CD4-positive, CD25-positive, alpha-beta regulatory T cell (primary cell): ENCODE data around the gene PLA2G5. TPM values are rescaled to one million over a fixed set of nuclear protein-coding genes. Genes with fewer than 3 reads are reported as not detected.

Source experiments
- ATAC-seq, 2 donors: fragments of 150-1000 bp; cut with Tn5 transposase; one replicate each; pipeline ENCODE4 v1.10.0; 2021; ENCODE audit warnings: low read depth in 2 of 2, moderate number of reproducible peaks in 2 of 2, moderate library complexity in 1 of 2
- DNase-seq, 3 donors: peaks; one replicate each; pipeline versions ENCODE4 v3.0.0 to v3.0.0-alpha.2; 2012 to 2022; ENCODE audit warnings: mixed read lengths in 1 of 3
- H3K27ac ChIP-seq: one replicate; pipeline ENCODE4 v1.7.0; 2013; ENCODE audit warnings: mild to moderate bottlenecking, low read length; ENCODE audit not compliant: insufficient read depth, poor library complexity, severe bottlenecking
- H3K27me3 ChIP-seq: one replicate; pipeline ENCODE4 v1.7.0; 2013; ENCODE audit warnings: low read length; ENCODE audit not compliant: control insufficient read depth, insufficient read depth
- H3K36me3 ChIP-seq: one replicate; pipeline ENCODE4 v1.7.0; 2013; ENCODE audit warnings: mild to moderate bottlenecking, low read length, moderate library complexity; ENCODE audit not compliant: control insufficient read depth, insufficient read depth
- H3K4me1 ChIP-seq: 2 replicates; pipeline ENCODE4 v1.7.0; 2013; ENCODE audit warnings: mild to moderate bottlenecking, low read length; ENCODE audit not compliant: insufficient read depth, control insufficient read depth, poor library complexity, severe bottlenecking
- H3K4me3 ChIP-seq: one replicate; pipeline ENCODE4 v1.7.0; 2013; ENCODE audit warnings: low read depth, mild to moderate bottlenecking, low read length, moderate library complexity
- H3K9me3 ChIP-seq, 2 experiments: 1 replicate in 1 of 2; 2 replicates in 1 of 2; pipeline ENCODE4 v1.7.0; 2013; ENCODE audit warnings: low read length in 2 of 2, mild to moderate bottlenecking in 1 of 2, moderate library complexity in 1 of 2; ENCODE audit not compliant: control insufficient read depth in 2 of 2
- H3K27ac Mint-ChIP-seq, 3 donors: one replicate each; pipeline ENCODE4 v1.8.0; 2020 to 2022; ENCODE audit warnings: mild to moderate bottlenecking in 3 of 3, mixed read lengths in 3 of 3, moderate library complexity in 2 of 3
- H3K27me3 Mint-ChIP-seq: one replicate; pipeline ENCODE4 v1.8.0; 2022; ENCODE audit warnings: mild to moderate bottlenecking, mixed read lengths
- H3K36me3 Mint-ChIP-seq: one replicate; pipeline ENCODE4 v1.8.0; 2020; ENCODE audit warnings: mixed read lengths
- H3K4me1 Mint-ChIP-seq, 4 donors: one replicate each; pipeline ENCODE4 v1.8.0; 2020 to 2022; ENCODE audit warnings: mixed read lengths in 4 of 4, mild to moderate bottlenecking in 1 of 4
- H3K4me3 Mint-ChIP-seq, 4 donors: one replicate each; pipeline ENCODE4 v1.8.0; 2020 to 2022; ENCODE audit warnings: mild to moderate bottlenecking in 4 of 4, mixed read lengths in 4 of 4, moderate library complexity in 3 of 4
- H3K9me3 Mint-ChIP-seq, 7 donors: one replicate each; pipeline ENCODE4 v1.8.0; 2020 to 2022; ENCODE audit warnings: mixed read lengths in 7 of 7, mild to moderate bottlenecking in 3 of 7, moderate library complexity in 2 of 7
- polyA plus RNA-seq, 4 donors: library from polyadenylated mRNA; unstranded; fragments of 300-500 nt; fragmentation: Illumina TruSeq; gene quantifications; one replicate each; pipeline ENCODE4 v1.2.3, GENCODE V29; 2021
- total RNA-seq: library from RNA; stranded (reverse); gene quantifications from one replicate; pipeline ENCODE4 v1.2.3, GENCODE V29; 2022

Gene PLA2G5
- total and polyA plus RNA-seq, 5 donors from 2014 or later: not detected

DNA sequence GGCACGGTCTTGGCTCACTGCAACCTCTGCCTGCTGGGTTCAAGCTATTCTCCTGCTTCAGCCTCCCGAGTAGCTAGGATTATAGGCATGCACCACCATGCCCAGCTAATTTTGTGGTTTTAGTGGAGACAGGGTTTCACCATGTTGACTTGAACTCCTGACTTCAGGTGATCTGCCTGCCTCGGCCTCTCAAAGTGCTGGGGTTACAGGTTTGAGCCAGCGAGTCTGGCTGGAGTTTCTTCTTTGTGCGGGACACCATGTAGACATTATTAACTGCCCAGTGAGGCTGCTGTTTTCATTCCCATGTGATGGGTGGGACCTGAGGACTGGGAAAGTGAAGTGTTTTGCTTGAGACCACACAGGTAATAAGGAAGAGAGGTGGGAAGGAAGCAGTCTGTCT is 23.3 kb downstream of the PLA2G5 start:
- Histone ChIP-seq H3K4me1 (no peaks in the 10 kb centered on the region), H3K4me3 (no peak overlapping the region), H3K27me3 (no peaks in the 10 kb centered on the region), H3K27ac (no peak overlapping the region), H3K9me3 (no peaks in the 10 kb centered on the region), H3K36me3 (no peaks in the 10 kb centered on the region)
- DNase-seq (no peak), ATAC-seq (no peak)
- Mint-ChIP-seq H3K9me3 (peaks cover 0 to 2% (median 0%) of the 10 kb centered on the region in 7 donors), H3K4me1 (no peaks in the 10 kb centered on the region), H3K36me3 (no peaks in the 10 kb centered on the region), H3K27ac (peak overlapping the region in 1 of 3 donors; percentile 1), H3K4me3 (no peak overlapping the region), H3K27me3 (peaks cover 14% of the 10 kb centered on the region)

GRCh38 chr1:20093940-20094391 is 24.0 kb downstream of the PLA2G5 start:
- Histone ChIP-seq H3K9me3 (no peaks in the 10 kb centered on the region), H3K27ac (no peak overlapping the region), H3K36me3 (no peaks in the 10 kb centered on the region), H3K4me3 (no peak overlapping the region), H3K27me3 (no peaks in the 10 kb centered on the region), H3K4me1 (no peaks in the 10 kb centered on the region)
- Mint-ChIP-seq H3K4me3 (no peak overlapping the region), H3K36me3 (no peaks in the 10 kb centered on the region), H3K4me1 (no peaks in the 10 kb centered on the region), H3K27me3 (peaks cover 15% of the 10 kb centered on the region), H3K9me3 (peaks cover 0 to 2% (median 0%) of the 10 kb centered on the region in 7 donors), H3K27ac (peak overlapping the region in 1 of 3 donors; percentile 1)
- ATAC-seq: no peak
- DNase-seq: no peak

DNA sequence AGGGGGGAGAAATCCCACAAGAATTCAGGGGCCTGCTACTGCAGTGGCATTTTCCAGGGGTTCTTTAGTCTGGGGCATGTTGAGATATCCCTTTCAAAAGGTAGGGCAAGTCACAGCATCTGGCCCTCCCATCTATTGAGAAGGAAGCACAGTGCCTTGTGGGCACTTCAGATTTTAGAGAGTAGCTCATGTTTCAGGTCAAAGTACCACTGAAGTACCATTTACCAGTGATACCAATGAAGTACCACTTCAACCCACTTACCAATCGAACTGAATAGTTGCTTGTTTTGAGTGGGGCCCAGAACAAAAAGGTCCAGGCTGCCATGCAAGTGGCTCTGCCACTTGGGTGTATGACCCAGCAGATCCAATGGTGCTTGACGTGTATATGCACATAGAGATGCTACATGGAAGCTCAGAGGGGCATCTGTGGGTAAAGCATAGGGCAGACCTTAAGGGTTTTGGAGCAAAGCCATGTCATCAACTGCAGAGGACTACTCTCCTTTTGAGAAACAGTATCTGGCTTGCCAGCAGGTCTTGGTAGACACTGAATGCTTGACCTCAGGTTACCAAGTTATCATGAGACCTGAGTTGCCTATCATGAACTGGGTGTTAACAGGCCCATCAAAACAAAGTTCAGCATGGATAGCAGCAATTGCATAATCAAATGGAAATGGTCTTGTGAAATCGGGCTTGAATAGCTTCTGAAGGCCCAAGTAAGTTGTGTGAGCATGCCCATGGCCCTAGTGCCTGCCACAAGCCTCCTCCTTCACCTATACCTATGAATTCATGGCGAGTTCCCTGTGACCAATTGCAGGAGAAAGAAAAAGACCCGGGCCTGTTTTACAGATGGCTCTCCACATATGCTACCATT is 25.8 kb downstream of the PLA2G5 start:
- Mint-ChIP-seq H3K9me3 (no peaks in the 10 kb centered on the region), H3K4me3 (no peak overlapping the region), H3K36me3 (no peaks in the 10 kb centered on the region), H3K27me3 (peaks cover 15% of the 10 kb centered on the region), H3K27ac (no peak overlapping the region), H3K4me1 (no peaks in the 10 kb centered on the region)
- no peaks in the 10 kb centered on the region for H3K36me3 ChIP-seq
- no peaks in the 10 kb centered on the region for H3K4me1 ChIP-seq
- no peak for DNase-seq
- no peaks in the 10 kb centered on the region for H3K9me3 ChIP-seq
- no peak overlapping the region for H3K27ac ChIP-seq
- no peak overlapping the region for H3K4me3 ChIP-seq
- ATAC-seq: no peak
- H3K27me3 ChIP-seq: no peaks in the 10 kb centered on the region

DNA sequence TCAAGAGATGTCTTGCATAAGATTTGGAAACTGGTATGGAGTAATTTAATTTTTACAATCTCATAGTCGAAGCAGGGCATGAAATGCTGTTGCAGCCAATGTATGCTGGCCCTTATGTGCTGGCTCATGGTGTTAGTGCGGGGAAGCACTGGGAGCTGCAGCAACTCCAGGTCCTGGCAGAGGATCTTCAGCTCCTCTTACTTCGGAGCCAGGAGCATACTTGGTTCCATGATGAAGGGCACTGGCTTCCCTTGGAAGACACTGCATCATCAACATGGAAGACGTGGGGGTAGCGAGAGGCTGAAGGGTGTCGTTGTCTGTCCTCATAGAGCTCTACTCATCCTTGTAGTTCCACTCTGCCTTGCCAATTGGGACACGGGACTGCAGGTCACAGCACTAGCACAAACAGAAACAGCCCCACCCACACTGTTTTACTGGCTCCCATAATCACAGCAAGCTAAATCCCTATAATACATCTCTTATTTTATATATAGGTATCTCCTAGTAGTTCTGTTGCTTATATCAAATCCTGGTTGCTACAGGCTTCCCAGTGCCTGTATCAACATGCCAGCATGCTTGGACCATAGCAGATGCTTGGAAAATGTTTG is 26.9 kb downstream of the PLA2G5 start:
- Histone ChIP-seq H3K4me1 (no peaks in the 10 kb centered on the region), H3K36me3 (no peaks in the 10 kb centered on the region), H3K27me3 (no peaks in the 10 kb centered on the region), H3K4me3 (no peak overlapping the region), H3K27ac (no peak overlapping the region), H3K9me3 (no peaks in the 10 kb centered on the region)
- DNase-seq (no peak), ATAC-seq (no peak)
- Mint-ChIP-seq H3K27me3 (peaks cover 15% of the 10 kb centered on the region), H3K9me3 (no peaks in the 10 kb centered on the region), H3K36me3 (no peaks in the 10 kb centered on the region), H3K4me3 (no peak overlapping the region), H3K27ac (no peak overlapping the region), H3K4me1 (no peaks in the 10 kb centered on the region)

DNA sequence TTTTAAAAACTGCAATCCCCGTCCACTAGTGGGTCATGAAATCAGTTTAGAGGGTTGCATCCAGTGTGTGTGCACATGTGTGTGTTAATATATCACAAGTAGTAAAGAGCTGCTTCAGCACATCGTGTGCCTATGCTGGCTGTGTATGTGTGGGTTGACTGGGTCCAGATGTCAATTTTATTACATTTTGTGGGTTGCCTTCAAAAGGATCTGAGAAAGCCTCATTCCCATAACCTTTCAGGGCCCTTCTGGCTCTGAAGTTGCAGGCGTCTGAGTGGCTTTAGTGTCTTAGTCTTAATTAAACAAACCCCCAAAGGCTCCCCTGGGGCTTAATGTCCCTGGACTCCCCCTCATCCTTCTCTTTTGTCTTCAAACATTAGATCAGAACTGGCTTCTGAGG is 29.5 kb downstream of the PLA2G5 start:
- DNase-seq (no peak), ATAC-seq (no peak)
- Histone ChIP-seq H3K4me1 (no peaks in the 10 kb centered on the region), H3K36me3 (no peaks in the 10 kb centered on the region), H3K4me3 (no peak overlapping the region), H3K27ac (no peak overlapping the region), H3K9me3 (no peaks in the 10 kb centered on the region), H3K27me3 (no peaks in the 10 kb centered on the region)
- peaks cover 0 to 2% (median 0%) of the 10 kb centered on the region in 7 donors for H3K9me3 Mint-ChIP-seq
- no peak overlapping the region for H3K27ac Mint-ChIP-seq
- no peaks in the 10 kb centered on the region for H3K4me1 Mint-ChIP-seq
- H3K27me3 Mint-ChIP-seq: peaks cover 11% of the 10 kb centered on the region
- H3K4me3 Mint-ChIP-seq: no peak overlapping the region
- no peaks in the 10 kb centered on the region for H3K36me3 Mint-ChIP-seq

DNA sequence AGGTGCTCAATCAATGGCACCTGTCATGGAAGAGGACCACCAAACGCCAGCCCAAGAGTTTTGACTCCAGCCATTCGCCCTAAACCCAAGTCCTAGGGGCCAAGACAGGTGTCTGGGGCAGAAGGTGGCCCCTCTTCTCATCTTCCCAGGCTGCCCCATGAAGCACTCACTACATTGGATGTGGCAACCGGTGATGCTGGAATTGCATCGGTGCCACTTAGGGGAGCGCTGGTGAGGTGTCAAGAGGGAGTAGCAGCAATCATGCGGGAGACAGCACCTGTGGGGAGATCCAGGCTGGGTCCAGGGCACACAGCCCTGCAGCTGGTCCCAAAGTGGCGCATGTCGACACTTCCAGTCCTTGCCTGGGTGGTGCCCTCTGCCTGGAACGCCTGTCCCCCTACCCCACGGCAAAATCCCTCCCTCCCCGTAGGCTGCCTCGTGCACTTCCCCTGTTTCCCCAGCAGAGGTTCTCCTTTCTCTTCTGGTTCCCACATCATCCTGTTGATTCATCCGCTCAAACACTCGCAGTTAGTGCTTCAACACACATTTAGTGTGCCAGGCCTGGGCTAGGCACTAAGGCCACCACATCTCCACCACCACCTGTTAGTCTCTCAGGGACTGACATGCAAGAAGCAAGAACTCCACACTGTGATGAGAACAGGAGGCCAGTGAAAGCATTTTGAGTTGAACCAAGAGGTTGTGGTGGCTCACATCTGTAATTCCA is 30.8 kb downstream of the PLA2G5 start:
- no peaks in the 10 kb centered on the region for H3K36me3 Mint-ChIP-seq
- no peak for ATAC-seq
- DNase-seq: peak in 2 of 3 donors; percentile 2 to 26

GRCh38 chr1:20102875-20103274 is 32.9 kb downstream of the PLA2G5 start:
- no peak for ATAC-seq
- peak in 1 of 3 donors; percentile 5 for DNase-seq
- Histone ChIP-seq H3K4me3 (no peak overlapping the region), H3K27me3 (no peaks in the 10 kb centered on the region), H3K9me3 (no peaks in the 10 kb centered on the region), H3K36me3 (no peaks in the 10 kb centered on the region), H3K4me1 (no peaks in the 10 kb centered on the region), H3K27ac (no peak overlapping the region)
- Mint-ChIP-seq H3K27me3 (peaks cover 13% of the 10 kb centered on the region), H3K27ac (no peak overlapping the region), H3K4me1 (no peaks in the 10 kb centered on the region), H3K9me3 (peaks cover 0 to 2% (median 0%) of the 10 kb centered on the region in 7 donors), H3K4me3 (no peak overlapping the region), H3K36me3 (no peaks in the 10 kb centered on the region)

More for the DNA sequence above, 30.8 kb downstream of the PLA2G5 start:
- no peaks in the 10 kb centered on the region for H3K36me3 ChIP-seq
- Mint-ChIP-seq H3K9me3 (peaks cover 0 to 2% (median 0%) of the 10 kb centered on the region in 7 donors), H3K4me1 (no peaks in the 10 kb centered on the region), H3K4me3 (no peak overlapping the region), H3K27ac (no peak overlapping the region), H3K27me3 (peaks cover 14% of the 10 kb centered on the region)
- H3K4me1 ChIP-seq: no peaks in the 10 kb centered on the region
- no peak overlapping the region for H3K27ac ChIP-seq
- no peaks in the 10 kb centered on the region for H3K27me3 ChIP-seq
- no peak overlapping the region for H3K4me3 ChIP-seq
- no peaks in the 10 kb centered on the region for H3K9me3 ChIP-seq
